ENCODE measurements around the gene AP3S2. TPM values are rescaled to one million over a fixed set of nuclear protein-coding genes. Genes with fewer than 3 reads are reported as not detected.

The AP3S2 gene
- total RNA-seq, 2 donors from 2014 or later: 28.5 to 40.2 TPM

DNA sequence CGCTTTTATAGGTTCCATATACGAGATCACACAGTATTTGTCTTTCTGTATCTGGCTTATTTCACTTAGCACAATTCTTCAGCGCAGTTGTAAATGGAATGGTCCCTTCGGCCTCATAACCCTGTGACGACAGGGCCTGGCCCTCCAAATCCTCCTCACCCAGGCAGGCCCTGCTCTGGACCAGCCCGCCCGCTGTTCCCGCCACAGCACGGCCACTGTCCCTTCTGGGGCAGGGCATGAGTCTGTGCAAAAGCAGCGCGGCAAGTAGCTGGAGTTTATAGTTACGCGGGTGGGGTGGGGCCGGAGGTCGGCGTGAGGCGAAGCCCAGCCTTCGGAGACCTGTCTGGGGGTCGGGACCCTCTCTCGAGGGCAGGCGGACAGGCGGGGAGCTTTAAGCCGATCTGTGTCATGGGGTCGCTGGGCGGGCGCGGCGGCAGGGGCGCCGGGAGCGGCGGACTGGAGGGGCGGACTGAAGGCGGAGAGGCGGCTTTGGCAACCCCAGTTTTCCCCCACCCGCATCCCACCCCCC is 18.4 kb upstream of the AP3S2 start:
- DNase-seq: no peak
- no peak for ATAC-seq (replicated peaks in 1 of 2)
- H3K9me3 Mint-ChIP-seq: no peaks in the 10 kb centered on the region
- no peak overlapping the region for H3K27ac Mint-ChIP-seq
- no peaks in the 10 kb centered on the region for H3K36me3 Mint-ChIP-seq (ENCODE audit: insufficient read depth in 2 of 2)
- H3K4me3 Mint-ChIP-seq: peak overlapping the region in 1 of 2 donors; percentile 53
- no peaks in the 10 kb centered on the region for H3K4me1 Mint-ChIP-seq (ENCODE audit: low read depth)
- H3K27me3 Mint-ChIP-seq (ENCODE audit: low read depth): peaks cover 41% of the 10 kb centered on the region

DNA sequence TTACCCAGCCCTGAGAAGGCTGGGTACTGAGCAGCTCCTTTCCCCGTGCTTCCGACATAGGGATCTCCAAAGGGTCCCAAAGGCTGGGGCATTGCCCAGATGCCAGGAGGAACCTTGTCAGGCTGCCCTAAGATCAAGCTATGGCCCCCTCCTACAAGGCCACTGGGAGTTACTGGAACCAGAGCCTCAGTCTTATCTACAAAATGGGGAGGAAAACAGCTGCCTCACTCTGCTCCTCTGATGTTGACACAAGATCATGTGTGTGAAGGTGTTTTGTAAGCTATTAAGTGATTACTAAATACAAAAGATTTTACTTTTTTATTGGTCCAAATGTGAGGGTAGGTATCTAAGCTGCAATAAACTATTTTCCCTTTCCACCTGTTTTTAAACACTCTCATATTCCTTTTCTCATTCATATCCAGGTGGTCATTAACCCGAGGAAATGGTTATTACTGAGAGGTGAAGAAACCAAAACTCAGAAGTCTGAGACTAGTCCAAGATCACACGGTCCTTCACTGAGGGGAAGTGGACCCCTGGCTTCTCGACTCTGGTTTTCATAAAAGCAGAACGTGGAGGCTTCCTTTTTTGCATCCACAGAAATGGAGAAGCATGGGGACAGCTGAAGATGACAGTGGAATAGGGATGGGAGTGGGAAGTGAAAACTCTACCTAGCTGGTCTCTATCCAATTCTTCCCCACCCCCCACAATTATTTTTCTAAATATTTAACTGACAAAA is 17.3 kb upstream of the AP3S2 start:
- no peaks in the 10 kb centered on the region for H3K36me3 Mint-ChIP-seq (ENCODE audit: insufficient read depth in 2 of 2)
- no peaks in the 10 kb centered on the region for H3K4me1 Mint-ChIP-seq (ENCODE audit: low read depth)
- H3K9me3 Mint-ChIP-seq: no peaks in the 10 kb centered on the region
- no peak for DNase-seq
- H3K27ac Mint-ChIP-seq: no peak overlapping the region
- ATAC-seq (replicated peaks in 1 of 2): no peak
- H3K27me3 Mint-ChIP-seq (ENCODE audit: low read depth): peaks cover 41% of the 10 kb centered on the region
- H3K4me3 Mint-ChIP-seq: no peak overlapping the region

- no peaks in the 10 kb centered on the region for H3K4me1 Mint-ChIP-seq (ENCODE audit: low read depth)
- H3K27ac Mint-ChIP-seq: no peak overlapping the region
- H3K27me3 Mint-ChIP-seq (ENCODE audit: low read depth): peaks cover 38% of the 10 kb centered on the region
- no peaks in the 10 kb centered on the region for H3K36me3 Mint-ChIP-seq (ENCODE audit: insufficient read depth in 2 of 2)
- DNase-seq: no peak
- no peak overlapping the region for H3K4me3 Mint-ChIP-seq
- ATAC-seq (replicated peaks in 1 of 2): no peak
- no peaks in the 10 kb centered on the region for H3K9me3 Mint-ChIP-seq
Observed at GRCh38 chr15:89909611-89910010, 15.8 kb upstream of the AP3S2 start.

DNA sequence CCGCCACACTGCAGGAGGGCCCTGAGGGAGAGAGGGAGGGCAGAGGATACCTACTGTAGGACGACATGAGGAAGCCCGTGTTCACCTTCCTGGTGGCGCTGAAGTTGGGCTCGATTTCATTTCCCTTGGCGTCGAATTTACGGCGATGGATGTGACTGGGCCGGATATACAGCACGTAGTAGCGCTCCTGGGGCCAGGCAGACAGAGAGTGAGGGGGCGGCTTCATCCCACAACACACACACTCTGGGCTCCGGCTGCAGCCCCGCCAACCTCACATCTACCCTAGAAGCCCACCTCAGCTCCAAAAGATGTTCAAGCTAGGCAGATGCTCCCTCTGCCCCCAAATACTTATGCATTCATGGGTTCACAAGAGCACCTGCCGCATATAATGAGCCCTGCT is 14.4 kb upstream of the AP3S2 start:
- Mint-ChIP-seq H3K27ac (no peak overlapping the region), H3K4me1 (ENCODE audit: low read depth) (no peaks in the 10 kb centered on the region), H3K9me3 (no peaks in the 10 kb centered on the region), H3K4me3 (no peak overlapping the region), H3K27me3 (ENCODE audit: low read depth) (peaks cover 31% of the 10 kb centered on the region), H3K36me3 (ENCODE audit: insufficient read depth in 2 of 2) (no peaks in the 10 kb centered on the region)
- no peak for ATAC-seq (replicated peaks in 1 of 2)
- DNase-seq: no peak

GRCh38 chr15:89907289-89907688 is 13.5 kb upstream of the AP3S2 start:
- H3K36me3 Mint-ChIP-seq (ENCODE audit: insufficient read depth in 2 of 2): no peaks in the 10 kb centered on the region
- H3K9me3 Mint-ChIP-seq: no peaks in the 10 kb centered on the region
- no peak overlapping the region for H3K27ac Mint-ChIP-seq
- ATAC-seq (replicated peaks in 1 of 2) (no peak), DNase-seq (no peak)
- H3K4me3 Mint-ChIP-seq: no peak overlapping the region
- H3K4me1 Mint-ChIP-seq (ENCODE audit: low read depth): no peaks in the 10 kb centered on the region
- peaks cover 27% of the 10 kb centered on the region for H3K27me3 Mint-ChIP-seq (ENCODE audit: low read depth)

DNA sequence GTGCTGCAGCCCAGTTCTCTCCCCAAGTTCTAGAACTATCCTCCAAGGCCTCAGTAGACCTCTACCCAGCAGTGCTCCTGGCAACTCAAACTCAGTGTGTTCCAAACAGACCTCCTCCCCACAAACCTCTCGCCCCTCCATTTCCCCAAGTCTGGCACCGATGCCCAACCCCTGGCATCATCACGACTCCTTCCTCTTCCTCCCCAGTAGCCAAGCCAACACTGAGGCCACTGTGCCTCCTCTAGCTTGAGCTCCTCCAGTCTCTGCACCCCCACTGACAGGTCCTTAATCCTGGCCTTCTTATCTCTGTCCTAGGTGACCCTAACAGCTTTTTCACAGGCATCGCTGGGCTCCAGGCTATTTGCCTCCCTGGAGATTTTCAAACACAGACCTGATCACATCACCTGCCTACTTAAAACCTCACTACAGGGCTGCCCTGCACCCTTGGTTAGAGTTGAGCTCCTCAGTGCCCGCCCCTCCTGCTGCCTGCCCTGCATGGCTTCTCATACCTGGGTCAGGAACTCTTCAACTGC is 12.1 kb upstream of the AP3S2 start:
- no peaks in the 10 kb centered on the region for H3K9me3 Mint-ChIP-seq
- no peak overlapping the region for H3K27ac Mint-ChIP-seq
- DNase-seq (no peak), ATAC-seq (replicated peaks in 1 of 2) (no peak)
- no peak overlapping the region for H3K4me3 Mint-ChIP-seq
- H3K36me3 Mint-ChIP-seq (ENCODE audit: insufficient read depth in 2 of 2): no peaks in the 10 kb centered on the region
- H3K27me3 Mint-ChIP-seq (ENCODE audit: low read depth): peaks cover 13% of the 10 kb centered on the region
- no peaks in the 10 kb centered on the region for H3K4me1 Mint-ChIP-seq (ENCODE audit: low read depth)

GRCh38 chr15:89904519-89904918 is 10.7 kb upstream of the AP3S2 start:
- ATAC-seq (replicated peaks in 1 of 2) (no peak), DNase-seq (no peak)
- Mint-ChIP-seq H3K27ac (no peak overlapping the region), H3K4me3 (no peak overlapping the region), H3K4me1 (ENCODE audit: low read depth) (no peaks in the 10 kb centered on the region), H3K36me3 (ENCODE audit: insufficient read depth in 2 of 2) (no peaks in the 10 kb centered on the region), H3K27me3 (ENCODE audit: low read depth) (peaks cover 4% of the 10 kb centered on the region), H3K9me3 (no peaks in the 10 kb centered on the region)

DNA sequence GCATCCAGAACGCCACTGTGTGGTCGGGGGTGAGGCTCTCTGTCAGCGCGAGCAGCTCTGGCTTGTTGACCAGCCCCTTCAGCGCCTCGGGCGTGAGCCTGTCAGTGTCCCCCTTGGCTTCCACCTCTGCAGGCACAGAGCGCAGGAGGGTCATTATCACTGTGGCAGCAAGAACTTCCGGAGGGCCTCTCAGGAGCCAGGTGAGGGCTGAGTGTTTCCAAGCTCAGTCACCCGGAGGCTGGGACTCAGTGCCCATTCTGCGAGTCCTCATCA is 10.0 kb upstream of the AP3S2 start:
- no peak for DNase-seq

DNA sequence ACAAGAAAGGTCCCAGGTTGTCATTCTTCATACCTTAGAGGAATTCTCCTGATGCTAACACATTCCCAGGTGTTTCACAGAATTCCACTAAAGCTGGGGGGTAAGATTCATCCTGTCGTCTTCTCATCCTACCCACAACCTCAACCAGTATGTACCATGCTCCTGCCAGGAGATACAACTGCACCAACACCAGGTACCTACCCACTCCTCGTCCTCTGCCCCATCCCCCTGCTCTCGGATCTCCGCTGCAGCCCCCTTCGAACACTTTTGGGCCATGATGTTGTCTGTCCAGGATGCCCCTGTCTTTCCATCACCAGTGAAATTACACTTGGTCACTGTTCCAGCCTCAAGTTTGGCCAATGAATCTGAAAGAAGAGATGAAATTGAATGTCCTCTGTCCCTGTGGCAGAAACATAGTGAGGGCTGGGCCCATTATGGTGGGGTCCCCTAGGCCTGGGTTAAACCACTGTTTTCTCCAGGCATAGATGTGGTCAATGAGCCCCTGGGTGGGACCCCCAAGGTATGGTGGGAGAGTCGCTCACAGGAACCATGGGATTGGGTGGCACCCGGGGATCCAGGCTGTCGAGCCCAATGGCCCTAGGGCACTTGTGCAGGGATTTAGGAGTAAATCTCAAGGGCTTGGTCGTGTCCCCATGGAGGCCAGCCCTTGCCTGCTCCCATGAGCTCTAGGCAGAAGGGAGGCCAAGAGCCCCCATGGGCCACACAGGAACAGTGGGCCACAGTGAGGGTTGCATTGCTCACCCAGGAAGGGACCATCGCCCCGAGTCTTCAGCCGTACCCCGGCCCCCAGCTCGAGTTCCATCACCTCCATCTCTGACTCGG is 9.4 kb upstream of the AP3S2 start:
- no peak for ATAC-seq (replicated peaks in 1 of 2)
- Mint-ChIP-seq H3K27ac (no peak overlapping the region), H3K4me1 (ENCODE audit: low read depth) (peaks cover 4% of the 10 kb centered on the region), H3K9me3 (no peaks in the 10 kb centered on the region), H3K27me3 (ENCODE audit: low read depth) (no peaks in the 10 kb centered on the region), H3K36me3 (ENCODE audit: insufficient read depth in 2 of 2) (no peaks in the 10 kb centered on the region), H3K4me3 (no peak overlapping the region)
- no peak for DNase-seq

More for the DNA sequence above, 10.0 kb upstream of the AP3S2 start:
- no peak for ATAC-seq (replicated peaks in 1 of 2)
- H3K27me3 Mint-ChIP-seq (ENCODE audit: low read depth): no peaks in the 10 kb centered on the region
- H3K4me3 Mint-ChIP-seq: no peak overlapping the region
- no peaks in the 10 kb centered on the region for H3K9me3 Mint-ChIP-seq
- no peaks in the 10 kb centered on the region for H3K4me1 Mint-ChIP-seq (ENCODE audit: low read depth)
- H3K36me3 Mint-ChIP-seq (ENCODE audit: insufficient read depth in 2 of 2): no peaks in the 10 kb centered on the region
- H3K27ac Mint-ChIP-seq: no peak overlapping the region

GRCh38 chr15:89900849-89901248 is 7.1 kb upstream of the AP3S2 start:
- Mint-ChIP-seq H3K27me3 (ENCODE audit: low read depth) (no peaks in the 10 kb centered on the region), H3K4me3 (no peak overlapping the region), H3K27ac (no peak overlapping the region), H3K4me1 (ENCODE audit: low read depth) (peaks cover 24% of the 10 kb centered on the region), H3K36me3 (ENCODE audit: insufficient read depth in 2 of 2) (no peaks in the 10 kb centered on the region), H3K9me3 (no peaks in the 10 kb centered on the region)
- DNase-seq (no peak), ATAC-seq (replicated peaks in 1 of 2) (no peak)

- Mint-ChIP-seq H3K27ac (no peak overlapping the region), H3K27me3 (ENCODE audit: low read depth) (no peaks in the 10 kb centered on the region), H3K9me3 (no peaks in the 10 kb centered on the region), H3K4me1 (ENCODE audit: low read depth) (peaks cover 29% of the 10 kb centered on the region), H3K4me3 (no peak overlapping the region), H3K36me3 (ENCODE audit: insufficient read depth in 2 of 2) (no peaks in the 10 kb centered on the region)
- ATAC-seq (replicated peaks in 1 of 2) (no peak), DNase-seq (no peak)
Observed at GRCh38 chr15:89899951-89900567, 6.3 kb upstream of the AP3S2 start.

DNA sequence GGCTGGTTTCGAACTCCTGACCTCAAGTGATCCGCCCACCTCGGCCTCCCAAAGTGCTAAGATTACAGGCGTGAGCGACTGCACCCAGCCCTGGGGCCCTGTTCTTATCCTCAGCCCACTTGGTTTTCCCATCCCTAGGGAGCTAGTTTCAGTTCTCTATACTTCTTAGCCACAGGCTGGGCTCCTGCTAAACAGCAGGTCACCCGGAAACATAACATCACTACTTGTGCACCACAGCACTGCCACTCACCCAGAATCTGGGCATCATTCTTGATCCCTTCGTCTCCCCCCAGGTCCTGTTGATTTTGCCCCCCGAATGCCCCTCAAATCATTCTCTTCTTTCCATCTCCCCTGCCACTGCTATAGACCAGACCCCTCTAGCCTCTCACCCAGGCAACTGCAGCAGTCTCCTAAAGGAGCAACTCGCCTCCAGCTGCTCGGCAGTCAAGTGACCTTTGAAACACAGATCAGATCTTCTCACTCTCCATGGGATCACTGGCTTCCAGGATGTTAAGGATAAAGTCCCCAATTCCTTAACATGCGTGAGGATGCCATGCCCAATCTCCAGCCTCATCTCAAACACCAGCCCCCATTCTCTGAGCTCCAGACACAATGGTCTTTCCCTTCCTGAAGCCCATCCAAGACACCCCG is 5.6 kb upstream of the AP3S2 start:
- no peak for ATAC-seq (replicated peaks in 1 of 2)
- H3K27me3 Mint-ChIP-seq (ENCODE audit: low read depth): no peaks in the 10 kb centered on the region
- H3K9me3 Mint-ChIP-seq: no peaks in the 10 kb centered on the region
- DNase-seq: no peak
- no peak overlapping the region for H3K27ac Mint-ChIP-seq
- no peaks in the 10 kb centered on the region for H3K36me3 Mint-ChIP-seq (ENCODE audit: insufficient read depth in 2 of 2)
- peaks cover 35% of the 10 kb centered on the region for H3K4me1 Mint-ChIP-seq (ENCODE audit: low read depth)
- no peak overlapping the region for H3K4me3 Mint-ChIP-seq

Data from activated T-cell treated with anti-CD3 and anti-CD28 coated beads, Interleukin-2, amount 50 U/mL, for 72 hours (primary cell).